GM23338 (cell line): ENCODE data around the gene FBXO28.

Experiments used
- CREB1 ChIP-seq: fragments of 250-450 bp; sonication (Bioruptor Pico); IDR thresholded peaks from 2 replicates; pipeline ENCODE4 v1.5.0; 2020; ENCODE audit warnings: low read depth, mild to moderate bottlenecking, moderate library complexity
- CTCF ChIP-seq, 2 experiments: fragments of 200-600 bp in 1 of 2; sonication (generic) in 1 of 2; conservative IDR thresholded peaks; 2 replicates each; pipeline versions ENCODE4 v1.5.1 to v1.6.1; 2016 to 2017; ENCODE audit warnings: antibody characterized with exemption in 2 of 2, low read depth in 2 of 2, mild to moderate bottlenecking in 2 of 2, moderate library complexity in 1 of 2
- EZH2 ChIP-seq: fragments of 200-600 bp; sonication (generic); IDR thresholded peaks from one replicate; pipeline ENCODE4 v1.8.0; 2017; ENCODE audit warnings: antibody characterized with exemption, mild to moderate bottlenecking, low read depth; ENCODE audit not compliant: unreplicated experiment
- JUNB ChIP-seq: IDR thresholded peaks from one replicate; pipeline ENCODE4 v1.6.1; 2016; ENCODE audit warnings: antibody characterized with exemption; ENCODE audit not compliant: unreplicated experiment

GRCh38 chr1:224199679-224200078 lies 85.8 kb downstream of the FBXO28 start:
- TF ChIP-seq EZH2 (no peak), CTCF (conservative IDR thresholded peaks at IDR 0.05; ENCODE audit: low read depth in 2 of 2) (no peak), CREB1 (CRISPR knock-in tag) (no peak), JUNB (no peak)
